H9 (cell line): ENCODE results near the gene HEXA. TPM values are rescaled to one million over a fixed set of nuclear protein-coding genes. Genes with fewer than 3 reads are reported as not detected.
"Not testable (repeated sequence)": the region's sequence is repeated elsewhere in the genome, so short reads cannot be mapped to it uniquely, and the experiment has no call there.

Source experiments
- DNase-seq: peaks from one replicate; pipeline ENCODE4 v3.0.0-alpha.2; 2017
- H2AFZ ChIP-seq: one replicate; pipeline ENCODE4 v1.6.1; 2013; ENCODE audit warnings: mild to moderate bottlenecking, low read length, control low read depth, moderate library complexity
- H2AK5ac ChIP-seq: 2 replicates; pipeline ENCODE4 v1.6.1; 2013; ENCODE audit warnings: low read length, control low read depth, mixed read lengths; ENCODE audit not compliant: insufficient read length
- H2BK120ac ChIP-seq: one replicate; pipeline ENCODE4 v1.6.1; 2013; ENCODE audit warnings: low read depth, mild to moderate bottlenecking, low read length, control low read depth, inconsistent platforms; ENCODE audit not compliant: poor library complexity, severe bottlenecking
- H2BK12ac ChIP-seq: 2 replicates; pipeline ENCODE4 v1.6.1; 2013; ENCODE audit warnings: low read length, control low read depth, mixed read lengths, low read depth; ENCODE audit not compliant: insufficient read length
- H2BK15ac ChIP-seq: 2 replicates; pipeline ENCODE4 v1.6.1; 2013; ENCODE audit warnings: low read depth, low read length, control low read depth
- H2BK20ac ChIP-seq: one replicate; pipeline ENCODE4 v1.6.1; 2013; ENCODE audit warnings: low read depth, mild to moderate bottlenecking, low read length, control low read depth, inconsistent platforms; ENCODE audit not compliant: poor library complexity, severe bottlenecking
- H2BK5ac ChIP-seq: 2 replicates; pipeline ENCODE4 v1.6.1; 2013; ENCODE audit warnings: low read length, control low read depth, mixed read lengths; ENCODE audit not compliant: insufficient read length
- H3K14ac ChIP-seq: 2 replicates; pipeline ENCODE4 v1.6.1; 2013; ENCODE audit warnings: low read length, control low read depth; ENCODE audit not compliant: insufficient read depth
- H3K18ac ChIP-seq: 2 replicates; pipeline ENCODE4 v1.6.1; 2013; ENCODE audit warnings: low read depth, mild to moderate bottlenecking, mixed read lengths, low read length, control low read depth; ENCODE audit not compliant: insufficient read length
- H3K23ac ChIP-seq: 2 replicates; pipeline ENCODE4 v1.6.1; 2013; ENCODE audit warnings: low read length, control low read depth, mixed read lengths, low read depth; ENCODE audit not compliant: insufficient read length
- H3K23me2 ChIP-seq: 2 replicates; pipeline ENCODE4 v1.6.1; 2013; ENCODE audit warnings: low read depth, mild to moderate bottlenecking, mixed read lengths, low read length, control low read depth; ENCODE audit not compliant: insufficient read length, poor library complexity, severe bottlenecking
- H3K27ac ChIP-seq: 2 replicates; pipeline ENCODE4 v1.5.1; 2013; ENCODE audit warnings: low read length, control low read depth, mixed read lengths, low read depth; ENCODE audit not compliant: insufficient read length
- H3K27me3 ChIP-seq: 2 replicates; pipeline ENCODE4 v1.6.1; 2013; ENCODE audit warnings: low read length, control low read depth, inconsistent platforms; ENCODE audit not compliant: insufficient read depth
- H3K4ac ChIP-seq: 2 replicates; pipeline ENCODE4 v1.6.1; 2013; ENCODE audit warnings: low read depth, mild to moderate bottlenecking, control low read depth, inconsistent platforms, low read length, moderate library complexity
- H3K4me1 ChIP-seq: 2 replicates; pipeline ENCODE4 v1.6.1; 2013; ENCODE audit warnings: low read length, control low read depth, inconsistent platforms; ENCODE audit not compliant: insufficient read depth
- H3K4me2 ChIP-seq: 2 replicates; pipeline ENCODE4 v1.6.1; 2013; ENCODE audit warnings: low read length, control low read depth, mixed read lengths; ENCODE audit not compliant: insufficient read length, insufficient read depth
- H3K56ac ChIP-seq: 2 replicates; pipeline ENCODE4 v1.6.1; 2013; ENCODE audit warnings: low read depth, mild to moderate bottlenecking, mixed read lengths, low read length, control low read depth; ENCODE audit not compliant: insufficient read length
- H3K79me1 ChIP-seq: 2 replicates; pipeline ENCODE4 v1.6.1; 2013; ENCODE audit warnings: low read depth, mild to moderate bottlenecking, moderate library complexity, low read length, control low read depth, inconsistent platforms; ENCODE audit not compliant: insufficient read depth, poor library complexity, severe bottlenecking
- H3K79me2 ChIP-seq: 2 replicates; pipeline ENCODE4 v1.6.1; 2013; ENCODE audit warnings: low read length, control low read depth, inconsistent platforms; ENCODE audit not compliant: insufficient read depth
- H3K9ac ChIP-seq: 2 replicates; pipeline ENCODE4 v1.6.1; 2013; ENCODE audit warnings: low read length, control low read depth, mixed read lengths; ENCODE audit not compliant: insufficient read length; ENCODE audit errors: extremely low read depth
- H3K9me3 ChIP-seq: one replicate; pipeline ENCODE4 v1.6.1; 2013; ENCODE audit warnings: low read depth, low read length, inconsistent platforms; ENCODE audit not compliant: control insufficient read depth
- H3T11ph ChIP-seq: one replicate; pipeline ENCODE4 v1.6.1; 2013; ENCODE audit warnings: mild to moderate bottlenecking, low read length, control low read depth, inconsistent platforms
- H4K20me1 ChIP-seq: one replicate; pipeline ENCODE4 v1.6.1; 2013; ENCODE audit not compliant: control insufficient read depth, insufficient read length, insufficient read depth
- H4K5ac ChIP-seq: 2 replicates; pipeline ENCODE4 v1.6.1; 2013; ENCODE audit warnings: low read depth, mild to moderate bottlenecking, mixed read lengths, low read length, control low read depth; ENCODE audit not compliant: insufficient read length
- H4K8ac ChIP-seq: replicated peaks from 2 replicates; pipeline ENCODE4 v1.6.1; 2013; ENCODE audit warnings: low read length, control low read depth, mixed read lengths, low read depth; ENCODE audit not compliant: insufficient read length
- H4K91ac ChIP-seq: 2 replicates; pipeline ENCODE4 v1.6.1; 2013; ENCODE audit warnings: low read depth, mild to moderate bottlenecking, moderate library complexity, mixed read lengths, low read length, control low read depth; ENCODE audit not compliant: insufficient read length
- H3K27ac Mint-ChIP-seq, 3 experiments: 2 replicates in 2 of 3; 3 replicates in 1 of 3; pipeline ENCODE4 v1.8.0; 2020 to 2021; ENCODE audit warnings: mixed read lengths in 3 of 3, mild to moderate bottlenecking in 1 of 3, moderate library complexity in 1 of 3
- H3K27me3 Mint-ChIP-seq: 2 replicates; pipeline ENCODE4 v1.8.0; 2021; ENCODE audit warnings: low read depth, mild to moderate bottlenecking, moderate library complexity, mixed read lengths
- H3K36me3 Mint-ChIP-seq, 3 experiments: 2 replicates in 2 of 3; 3 replicates in 1 of 3; pipeline ENCODE4 v1.8.0; 2020 to 2021; ENCODE audit warnings: low read depth in 3 of 3, mixed read lengths in 3 of 3; ENCODE audit not compliant: insufficient read depth in 1 of 3
- H3K4me1 Mint-ChIP-seq, 2 experiments: 2 replicates each; pipeline ENCODE4 v1.8.0; 2020; ENCODE audit warnings: mixed read lengths in 2 of 2
- H3K4me3 Mint-ChIP-seq, 2 experiments: 2 replicates in 1 of 2; 3 replicates in 1 of 2; pipeline ENCODE4 v1.8.0; 2020 to 2021; ENCODE audit warnings: mild to moderate bottlenecking in 2 of 2, mixed read lengths in 2 of 2, moderate library complexity in 1 of 2
- H3K9me3 Mint-ChIP-seq, 2 experiments: 2 replicates in 1 of 2; 3 replicates in 1 of 2; pipeline ENCODE4 v1.8.0; 2020; ENCODE audit warnings: mild to moderate bottlenecking in 2 of 2, mixed read lengths in 2 of 2, moderate library complexity in 1 of 2
- WGBS: extraction: QIAGEN DNeasy Blood & Tissue Kit; methylation state at CpG from one replicate; pipeline ENCODE4 v1.1.7; 2013; ENCODE audit warnings: missing lambda C conversion rate, low lambda C conversion rate, mixed read lengths; ENCODE audit not compliant: insufficient read length; ENCODE audit errors: extremely low coverage; 5-methylcytosine and 5-hydroxymethylcytosine counted together
- total RNA-seq: library from RNA; stranded (reverse); gene quantifications from 2 replicates; pipeline ENCODE4 v1.2.1, GENCODE V29; 2021
- TF ChIP-seq, protein P1 (sequence below): fragments of 200-600 bp; sonication (generic); conservative IDR thresholded peaks from 3 replicates; pipeline ENCODE4 v1.8.0; 2021; ENCODE audit warnings: antibody characterized with exemption, mild to moderate bottlenecking

Gene HEXA
- total RNA-seq, 1 experiment from 2014 or later, result 54.7 TPM

DNA sequence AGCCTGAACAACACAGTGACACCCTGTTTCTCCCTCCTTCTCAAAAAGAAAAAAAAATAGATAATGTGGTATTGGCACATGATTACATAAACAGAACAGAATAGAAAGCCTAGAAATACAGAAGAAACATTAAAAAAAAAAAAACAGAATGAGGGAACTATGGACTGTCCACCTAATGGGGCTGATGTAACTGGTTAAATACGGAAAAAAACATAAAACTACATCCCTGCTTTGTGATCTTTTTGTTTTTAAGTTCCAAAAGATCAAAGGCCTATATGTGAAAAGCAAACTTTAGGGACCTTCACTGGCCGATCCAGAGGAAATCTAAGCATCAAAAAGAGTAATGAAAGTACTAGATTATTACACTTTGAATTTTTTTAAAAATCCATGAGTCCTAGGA, 39.5 kb upstream of the HEXA start:
- Histone ChIP-seq H3K23me2 (no peaks in the 10 kb centered on the region), H2AFZ (no peak overlapping the region), H2BK5ac (no peak overlapping the region), H3K18ac (no peak overlapping the region), H2BK12ac (no peak overlapping the region), H3K4me1 (no peaks in the 10 kb centered on the region), H3K27ac (no peak overlapping the region), H3K56ac (no peak overlapping the region), H3K4me2 (no peak overlapping the region), H3K14ac (no peak overlapping the region), H2BK20ac (no peak overlapping the region), H3K23ac (no peak overlapping the region), H3K79me1 (no peaks in the 10 kb centered on the region), H3K9ac (no peak overlapping the region), H2BK120ac (no peak overlapping the region), H4K91ac (no peak overlapping the region), H3K4ac (no peak overlapping the region), H4K5ac (no peak overlapping the region), H3K9me3 (no peaks in the 10 kb centered on the region), H4K8ac (no peak overlapping the region), H4K20me1 (no peaks in the 10 kb centered on the region), H3K79me2 (no peaks in the 10 kb centered on the region), H2BK15ac (no peak overlapping the region), H3K27me3 (no peaks in the 10 kb centered on the region), H2AK5ac (no peak overlapping the region), H3T11ph (no peak overlapping the region)
- H3K9me3 Mint-ChIP-seq, result peaks cover 0 to 2% of the 10 kb centered on the region in 2 experiments; a peak in 2 of 5 replicates
- TF ChIP-seq, protein P1, sequence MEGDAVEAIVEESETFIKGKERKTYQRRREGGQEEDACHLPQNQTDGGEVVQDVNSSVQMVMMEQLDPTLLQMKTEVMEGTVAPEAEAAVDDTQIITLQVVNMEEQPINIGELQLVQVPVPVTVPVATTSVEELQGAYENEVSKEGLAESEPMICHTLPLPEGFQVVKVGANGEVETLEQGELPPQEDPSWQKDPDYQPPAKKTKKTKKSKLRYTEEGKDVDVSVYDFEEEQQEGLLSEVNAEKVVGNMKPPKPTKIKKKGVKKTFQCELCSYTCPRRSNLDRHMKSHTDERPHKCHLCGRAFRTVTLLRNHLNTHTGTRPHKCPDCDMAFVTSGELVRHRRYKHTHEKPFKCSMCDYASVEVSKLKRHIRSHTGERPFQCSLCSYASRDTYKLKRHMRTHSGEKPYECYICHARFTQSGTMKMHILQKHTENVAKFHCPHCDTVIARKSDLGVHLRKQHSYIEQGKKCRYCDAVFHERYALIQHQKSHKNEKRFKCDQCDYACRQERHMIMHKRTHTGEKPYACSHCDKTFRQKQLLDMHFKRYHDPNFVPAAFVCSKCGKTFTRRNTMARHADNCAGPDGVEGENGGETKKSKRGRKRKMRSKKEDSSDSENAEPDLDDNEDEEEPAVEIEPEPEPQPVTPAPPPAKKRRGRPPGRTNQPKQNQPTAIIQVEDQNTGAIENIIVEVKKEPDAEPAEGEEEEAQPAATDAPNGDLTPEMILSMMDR, result no peak
- H3K27ac Mint-ChIP-seq, result no peak overlapping the region
- no peak for DNase-seq
- peaks cover 39% of the 10 kb centered on the region for H3K27me3 Mint-ChIP-seq
- H3K4me3 Mint-ChIP-seq, result no peak overlapping the region
- no CpG with 5 or more reads among the region's 2 CpGs for WGBS
- H3K36me3 Mint-ChIP-seq, result no peaks in the 10 kb centered on the region
- no peaks in the 10 kb centered on the region for H3K4me1 Mint-ChIP-seq

DNA sequence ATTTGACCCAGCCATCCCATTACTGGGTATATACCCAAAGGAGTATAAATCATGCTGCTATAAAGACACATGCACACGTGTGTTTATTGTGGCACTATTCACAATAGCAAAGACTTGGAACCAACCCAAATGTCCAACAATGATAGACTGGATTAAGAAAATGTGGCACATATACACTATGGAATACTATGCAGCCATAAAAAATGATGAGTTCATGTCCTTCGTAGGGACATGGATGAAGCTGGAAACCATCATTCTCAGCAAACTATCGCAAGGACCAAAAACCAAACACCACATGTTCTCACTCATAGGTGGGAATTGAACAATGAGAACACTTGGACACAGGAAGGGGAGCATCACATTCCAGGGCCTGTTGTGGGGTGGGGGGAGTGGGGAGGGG, 37.5 kb upstream of the HEXA start:
- not testable (repeated sequence) for H3K4me1 Mint-ChIP-seq, H3K4me1 ChIP-seq, H2BK12ac ChIP-seq, H3K36me3 Mint-ChIP-seq, H3K79me1 ChIP-seq, H3K79me2 ChIP-seq, H2BK5ac ChIP-seq, H3K23ac ChIP-seq, H3K4me3 Mint-ChIP-seq, H3K9ac ChIP-seq, H3K23me2 ChIP-seq, H2AK5ac ChIP-seq, H3K27ac Mint-ChIP-seq, H2BK20ac ChIP-seq, H3K9me3 ChIP-seq, H3K9me3 Mint-ChIP-seq, H2AFZ ChIP-seq, H4K91ac ChIP-seq, H3K4me2 ChIP-seq, H3K14ac ChIP-seq, H4K20me1 ChIP-seq, H4K5ac ChIP-seq, DNase-seq, H3T11ph ChIP-seq, H3K18ac ChIP-seq, H3K27ac ChIP-seq, H3K4ac ChIP-seq, H3K27me3 ChIP-seq, H3K56ac ChIP-seq, H2BK15ac ChIP-seq, H2BK120ac ChIP-seq, H4K8ac ChIP-seq
- no CpG with 5 or more reads among the region's 3 CpGs for WGBS
- peaks cover 42% of the 10 kb centered on the region for H3K27me3 Mint-ChIP-seq
